ENCODE results near the gene PBX3. TPM values are rescaled to one million over a fixed set of nuclear protein-coding genes. Genes with fewer than 3 reads are reported as not detected.

Gene PBX3
- total and polyA plus RNA-seq, 10 of the 15 experiments (the other 5 are each of a cell fraction or from before 2014, with no cell fraction given) = 6.7 to 146 (median 22.2) TPM

- no peak for TF ChIP-seq RB1 (IDR thresholded peaks at IDR 0.05; ENCODE audit: borderline replicate concordance)
- no peak for TF ChIP-seq RBBP5 (conservative IDR thresholded peaks at IDR 0.05)
- no peak for TF ChIP-seq ELK1 (IDR thresholded peaks at IDR 0.05; ENCODE audit: low read depth, low read length)
Observed at GRCh38 chr9:125902214-125902613, 155.0 kb downstream of the PBX3 start (continued).

GRCh38 chr9:125902831-125903512, 155.8 kb downstream of the PBX3 start:
- in situ Hi-C loops (cut with MboI) = no loop called here
- no peaks in the 10 kb centered on the region for H4K20me1 ChIP-seq (ENCODE audit: control insufficient read depth, insufficient read depth)
- no peaks in the 10 kb centered on the region for H3K4me1 ChIP-seq (ENCODE audit: control insufficient read depth, insufficient read depth, low read length)
- H3K27ac ChIP-seq (ENCODE audit: control insufficient read depth, insufficient read depth) = no peak overlapping the region
- ChIA-PET CTCF (interaction anchor here (0.6 to 1.1 kb wide), 3 partner anchors 17 to 251 kb away, joined by 3 read pairs; no protein-coding TSS in a partner anchor), SMC1A (ENCODE audit: uncharacterized antibody, unreplicated experiment) (interaction anchor here (0.6 to 4.4 kb wide), 3 partner anchors 10 to 1348 kb away, joined by 3 to 20 read pairs (median 3); no protein-coding TSS in a partner anchor), RAD21 (ENCODE audit: unreplicated experiment) (no interaction called here), POLR2A (interaction anchor here (0.7 to 2.0 kb wide), 2 partner anchors 9 to 157 kb away, joined by 3 to 12 read pairs; no protein-coding TSS in a partner anchor)
- no peak overlapping the region for H3K4me2 ChIP-seq (ENCODE audit: control insufficient read depth, insufficient read depth)
- ATAC-seq (no peak), DNase-seq (ENCODE audit: low read depth, low spot score) (no peak), FAIRE-seq (no peak)
- BruUV-seq (replicated peaks) = no TSS peak
- peaks cover 4% of the 10 kb centered on the region for H3K79me2 ChIP-seq (ENCODE audit: control insufficient read depth, insufficient read depth, low read length)
- no peak for TF ChIP-seq PAX8 (IDR thresholded peaks at IDR 0.05)
- TF ChIP-seq, protein P1, sequence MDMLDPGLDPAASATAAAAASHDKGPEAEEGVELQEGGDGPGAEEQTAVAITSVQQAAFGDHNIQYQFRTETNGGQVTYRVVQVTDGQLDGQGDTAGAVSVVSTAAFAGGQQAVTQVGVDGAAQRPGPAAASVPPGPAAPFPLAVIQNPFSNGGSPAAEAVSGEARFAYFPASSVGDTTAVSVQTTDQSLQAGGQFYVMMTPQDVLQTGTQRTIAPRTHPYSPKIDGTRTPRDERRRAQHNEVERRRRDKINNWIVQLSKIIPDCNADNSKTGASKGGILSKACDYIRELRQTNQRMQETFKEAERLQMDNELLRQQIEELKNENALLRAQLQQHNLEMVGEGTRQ (IDR thresholded peaks at IDR 0.05; ENCODE audit: borderline replicate concordance, low read depth, low read length) = no peak
- intact Hi-C loops (cut with micrococcal nuclease; ENCODE audit: unreplicated experiment) = no loop called here
- no peak overlapping the region for H3K4me3 ChIP-seq
- no peaks in the 10 kb centered on the region; a peak in 1 of 4 replicates for H3K36me3 ChIP-seq (ENCODE audit: control insufficient read depth in 2 of 2, insufficient read depth in 2 of 2, low read length in 1 of 2)
- WGBS (ENCODE audit: insufficient coverage, insufficient replicate concordance, low lambda C conversion rate, missing lambda C conversion rate) = 95% methylated on average over 2 of the region's 2 CpGs
- H3K27me3 ChIP-seq (replicated peaks in 1 of 2; ENCODE audit: control insufficient read depth in 2 of 2, insufficient read depth in 2 of 2, low read length in 1 of 2) = no peaks in the 10 kb centered on the region
- H3K9me3 ChIP-seq (replicated peaks; ENCODE audit: control insufficient read depth, insufficient read depth, low read length) = no peaks in the 10 kb centered on the region
- H2AFZ ChIP-seq (ENCODE audit: control insufficient read depth, low read depth, low read length) = no peak overlapping the region
- no peak overlapping the region for H3K9ac ChIP-seq (ENCODE audit: control insufficient read depth, insufficient read depth, low read length)
